GM12878 (cell line): Measurements from ENCODE around the gene ELK3. TPM values are rescaled to one million over a fixed set of nuclear protein-coding genes. Genes with fewer than 3 reads are reported as not detected.

ENCODE experiments used
- ATAC-seq: fragments of 200-7000 bp; cut with Tn5 transposase; 3 replicates; pipeline ENCODE4 v1.9.1; 2020; ENCODE audit warnings: mild to moderate bottlenecking, moderate library complexity
- Bru-seq: library from RNA; stranded (reverse); fragments of 400-500 nt; gene quantifications from one replicate; lab custom pipeline; 2021; lab: Mats Ljungman, UMichigan
- BruChase-seq, 2 experiments: library from RNA; stranded (reverse); fragments of 400-500 nt; gene quantifications; one replicate each; lab custom pipeline; 2021; lab: Mats Ljungman, UMichigan
- BruUV-seq: library from RNA; stranded (reverse); fragments of 400-500 nt; replicated peaks from 2 replicates; lab custom pipeline; 2021; lab: Mats Ljungman, UMichigan
- CTCF ChIA-PET: fragments of 300-600 bp; sonication (Branson Sonifier 250); formaldehyde crosslinking; extraction: SDS; loops from one replicate; lab custom pipeline; 2021; ENCODE audit warnings: inconsistent platforms; lab: Yijun Ruan, JAX
- POLR2A ChIA-PET: fragments of 350-600 bp; formaldehyde crosslinking; extraction: SDS; loops from one replicate; lab custom pipeline; 2021; ENCODE audit warnings: inconsistent platforms; lab: Charles Lee
- RAD21 ChIA-PET: fragments of 300-600 bp; sonication (Branson Sonifier 250); formaldehyde crosslinking; loops from one replicate; lab custom pipeline; 2023; ENCODE audit warnings: antibody characterized with exemption; ENCODE audit not compliant: unreplicated experiment; lab: Charles Lee
- SMC1A ChIA-PET: fragments of 300-600 bp; sonication (Branson Sonifier 250); formaldehyde crosslinking; loops from one replicate; lab custom pipeline; 2023; ENCODE audit not compliant: unreplicated experiment, uncharacterized antibody; lab: Charles Lee
- DNase-seq: peaks from one replicate; pipeline ENCODE4 v3.0.0-alpha.2; 2011; ENCODE audit warnings: low read depth, low spot score
- FAIRE-seq: peaks from 3 replicates; lab custom pipeline; 2011; peaks lifted over from hg19 to GRCh38; lab: Jason Lieb, UNC
- H2AFZ ChIP-seq: 2 replicates; pipeline ENCODE4 v1.6.0; 2011; ENCODE audit warnings: low read depth, low read length, control low read depth; ENCODE audit not compliant: control insufficient read depth
- H3K27ac ChIP-seq: 2 replicates; pipeline ENCODE4 v1.5.1; 2011; ENCODE audit warnings: control low read depth; ENCODE audit not compliant: control insufficient read depth, insufficient read depth
- H3K27me3 ChIP-seq, 2 experiments: replicated peaks in 1 of 2; 2 replicates each; pipeline versions ENCODE4 v1.6.0 to v1.6.1; 2011; ENCODE audit warnings: low read length in 1 of 2; ENCODE audit not compliant: control insufficient read depth in 2 of 2, insufficient read depth in 2 of 2
- H3K36me3 ChIP-seq, 2 experiments: 2 replicates each; pipeline ENCODE4 v1.5.1; 2011; ENCODE audit warnings: low read length in 1 of 2; ENCODE audit not compliant: control insufficient read depth in 2 of 2, insufficient read depth in 2 of 2
- H3K4me1 ChIP-seq: 2 replicates; pipeline ENCODE4 v1.6.1; 2011; ENCODE audit warnings: mild to moderate bottlenecking, low read length, moderate library complexity, mixed read lengths; ENCODE audit not compliant: control insufficient read depth, insufficient read depth
- H3K4me2 ChIP-seq: 2 replicates; pipeline ENCODE4 v1.6.0; 2011; ENCODE audit warnings: control low read depth; ENCODE audit not compliant: control insufficient read depth, insufficient read depth
- H3K4me3 ChIP-seq: fragments of 200-600 bp; sonication (generic); 2 replicates; pipeline ENCODE4 v1.5.1; 2016
- H3K79me2 ChIP-seq: 2 replicates; pipeline ENCODE4 v1.6.0; 2011; ENCODE audit warnings: low read length; ENCODE audit not compliant: control insufficient read depth, insufficient read depth
- H3K9ac ChIP-seq: 2 replicates; pipeline ENCODE4 v1.8.0; 2011; ENCODE audit warnings: low read length, control low read depth, mixed read lengths; ENCODE audit not compliant: control insufficient read depth, insufficient read depth
- H3K9me3 ChIP-seq: replicated peaks from 3 replicates; pipeline ENCODE4 v1.5.1; 2011; ENCODE audit warnings: mild to moderate bottlenecking, low read length; ENCODE audit not compliant: control insufficient read depth, insufficient read depth
- H4K20me1 ChIP-seq: 2 replicates; pipeline ENCODE4 v1.6.0; 2011; ENCODE audit not compliant: control insufficient read depth, insufficient read depth
- ATF7 ChIP-seq: fragments of 450-650 bp; IDR thresholded peaks from 2 replicates; pipeline ENCODE4 v1.6.1; 2016; ENCODE audit warnings: low read depth, mild to moderate bottlenecking
- DPF2 ChIP-seq: fragments of 450-650 bp; IDR thresholded peaks from 2 replicates; pipeline ENCODE4 v1.6.1; 2017; ENCODE audit warnings: mild to moderate bottlenecking
- E2F4 ChIP-seq: IDR thresholded peaks from 2 replicates; pipeline ENCODE4 v1.6.1; 2012; ENCODE audit warnings: low read depth, low read length, improper control_type of control experiment
- EED ChIP-seq: sonication (generic); IDR thresholded peaks from 2 replicates; pipeline ENCODE4 v1.6.1; 2016; ENCODE audit warnings: antibody characterized with exemption, low read depth
- FOS ChIP-seq: IDR thresholded peaks from 3 replicates; pipeline ENCODE4 v1.6.1; 2011; ENCODE audit warnings: borderline replicate concordance; ENCODE audit not compliant: insufficient read length; ENCODE audit errors: extremely low read depth
- GABPA ChIP-seq: IDR thresholded peaks from 2 replicates; pipeline ENCODE4 v1.6.1; 2014; ENCODE audit warnings: antibody characterized with exemption, low read depth, mild to moderate bottlenecking, inconsistent platforms
- GATAD2B ChIP-seq: fragments of 450-650 bp; conservative IDR thresholded peaks from 2 replicates; pipeline ENCODE4 v1.6.1; 2017; ENCODE audit warnings: low read depth, mild to moderate bottlenecking, moderate library complexity
- IKZF1 ChIP-seq: fragments of 450-650 bp; conservative IDR thresholded peaks from 2 replicates; pipeline ENCODE4 v1.6.1; 2017; ENCODE audit warnings: antibody characterized with exemption, mild to moderate bottlenecking
- KLF5 ChIP-seq: fragments of 450-650 bp; IDR thresholded peaks from 2 replicates; pipeline ENCODE4 v1.6.1; 2014; ENCODE audit warnings: mild to moderate bottlenecking; ENCODE audit not compliant: partially characterized antibody
- PKNOX1 ChIP-seq: fragments of 450-650 bp; IDR thresholded peaks from 2 replicates; pipeline ENCODE4 v1.6.1; 2016; ENCODE audit warnings: mild to moderate bottlenecking
- TCF12 ChIP-seq: IDR thresholded peaks from 2 replicates; pipeline ENCODE4 v1.6.1; 2011; ENCODE audit warnings: low read depth, mild to moderate bottlenecking, low read length
- ZBTB40 ChIP-seq: fragments of 450-650 bp; IDR thresholded peaks from 2 replicates; pipeline ENCODE4 v1.6.1; 2016; ENCODE audit warnings: mild to moderate bottlenecking, moderate library complexity, borderline replicate concordance
- WGBS: methylation state at CpG from one replicate; pipeline ENCODE4 v1.1.6; 2016; ENCODE audit warnings: low lambda C conversion rate; ENCODE audit not compliant: insufficient replicate concordance, insufficient coverage; ENCODE audit errors: missing lambda C conversion rate; 5-methylcytosine and 5-hydroxymethylcytosine counted together
- in situ Hi-C: fragments of 300-500 bp; cut with MboI; formaldehyde crosslinking; loops from 9 replicates; pipeline ENCODE4 v1.14.3; 2018; ENCODE audit warnings: mixed read lengths
- intact Hi-C: fragments of 100-400 bp; cut with micrococcal nuclease; formaldehyde crosslinking; loops from one replicate; pipeline ENCODE4 v1.14.2; 2022; ENCODE audit not compliant: unreplicated experiment
- long read RNA-seq, 2 experiments: library from polyadenylated mRNA; unstranded; transcript quantifications; one replicate each; pipeline ENCODE4 v2.0.0, GENCODE V29; 2019 to 2020
- polyA minus RNA-seq, 3 experiments: library from RNA; depleted of rRNA, polyadenylated mRNA; stranded (reverse); fragments of >200 nt; gene quantifications; 2 replicates each; pipeline ENCODE4 v1.2.3, GENCODE V29; 2011
- polyA plus RNA-seq, 11 experiments: library from polyadenylated mRNA; depleted of rRNA in 4 of 11; unstranded in 6 of 11; stranded (reverse) in 5 of 11; fragments of >200 nt; fragmentation: Nextera tagmentation in 4 of 11; fragmentation: Illumina TruSeq in 1 of 11; extraction: Ambion mirVana in 4 of 11; extraction: Trizol in 1 of 11; gene quantifications; 1 replicate in 1 of 11; 2 replicates in 10 of 11; pipeline versions ENCODE4 v1.2.1 to v1.2.3, GENCODE V29; 2011 to 2016; ENCODE audit warnings: inconsistent platforms in 2 of 11, missing spikeins in 2 of 11, low read depth in 1 of 11
- total RNA-seq, 4 experiments: library from RNA; depleted of rRNA in 3 of 4; stranded (reverse); fragments of >200 nt in 3 of 4; fragmentation: Illumina TruSeq in 1 of 4; extraction: Trizol in 1 of 4; gene quantifications; 2 replicates each; pipeline versions ENCODE4 v1.2.1 to v1.2.3, GENCODE V29; 2013 to 2021

Gene ELK3
- 3.1 and 3.6 TPM in 2 replicates for total RNA-seq (2013; cell fraction: nucleolus; rRNA removed)
- 0.56 and 0.98 TPM in 2 replicates for total RNA-seq (2014; rRNA removed)
- total RNA-seq (2014; rRNA removed; fragmentation: Illumina TruSeq; extraction: Trizol), result 0.69 and 0.89 TPM in 2 replicates
- total RNA-seq (2021), result 0.96 and 1.2 TPM in 2 replicates
- 0.62 TPM for polyA plus RNA-seq (2011; ENCODE audit: low read depth)
- 4.8 and 5.3 TPM in 2 replicates for polyA plus RNA-seq (2011; rRNA removed)
- polyA plus RNA-seq (2011; cell fraction: cytosol; rRNA removed), result 4.2 and 5.4 TPM in 2 replicates
- 3.6 and 4.2 TPM in 2 replicates for polyA plus RNA-seq (2011; cell fraction: nucleus; rRNA removed)
- 1.4 and 1.5 TPM in 2 replicates for polyA plus RNA-seq (2012)
- polyA plus RNA-seq (2014; fragmentation: Illumina TruSeq; extraction: Trizol), result 0.92 and 0.98 TPM in 2 replicates
- polyA plus RNA-seq (2014; fragmentation: Nextera tagmentation; extraction: Ambion mirVana), result under 1 TPM; 0.37 to 0.68 TPM
- 0.47 and 1.2 TPM in 2 replicates for polyA plus RNA-seq (2014; rRNA removed)
- polyA plus RNA-seq (2016; fragmentation: Nextera tagmentation; extraction: Ambion mirVana), result under 1 TPM; 0.68 to 0.87 TPM
- polyA minus RNA-seq (2011; rRNA and poly(A)+ RNA removed), result 5.6 and 8.0 TPM in 2 replicates
- polyA minus RNA-seq (2011; cell fraction: cytosol; rRNA and poly(A)+ RNA removed), result 2.0 and 5.4 TPM in 2 replicates
- 1.9 and 5.4 TPM in 2 replicates for polyA minus RNA-seq (2011; cell fraction: nucleus; rRNA and poly(A)+ RNA removed)
- Bru-seq, nascent RNA, result percentile 57 among the genes with signal in this experiment
- BruChase-seq, experiment 1, labeled RNA remaining after a 6-hour chase, result percentile 49 among the genes with signal in this experiment
- BruChase-seq, experiment 2, labeled RNA remaining after a 2-hour chase, result percentile 51 among the genes with signal in this experiment
- long read RNA-seq, experiment 1, partial matches to known transcripts, result 1 of 2 reads
- long read RNA-seq, experiment 1, other reads (novel, unspliced or antisense), result 1 of 2 reads
- long read RNA-seq, experiment 2, full-length matches to known transcripts, result 3 of 12 reads
- long read RNA-seq, experiment 2, partial matches to known transcripts, result 4 of 12 reads
- long read RNA-seq, experiment 2, other reads (novel, unspliced or antisense), result 5 of 12 reads

GRCh38 chr12:96193725-96194575 is at the start of gene ELK3:
ELK3 (plus strand) TSS chr12:96194375.
- Histone ChIP-seq H3K36me3 (no peaks in the 10 kb centered on the region), H3K9ac (peak within 1 kb of the TSS; percentile 73), H3K27ac (peak within 1 kb of the TSS; percentile 72), H3K4me1 (peaks cover 30% of the 10 kb centered on the region), H3K79me2 (peaks cover 3% of the 10 kb centered on the region; the same call in 1 of the 2 replicates), H3K4me2 (peak within 1 kb of the TSS; percentile 93), H4K20me1 (no peaks in the 10 kb centered on the region), H3K27me3 (peaks cover 2 to 5% of the 10 kb centered on the region in 2 experiments; a peak in 3 of 4 replicates), H2AFZ (peak within 1 kb of the TSS; percentile 64), H3K9me3 (peaks cover 2% of the 10 kb centered on the region; the same call in 2 of the 3 replicates), H3K4me3 (peak within 1 kb of the TSS; percentile 98)
- in situ Hi-C loops, result no loop called here
- intact Hi-C loops, result no loop called here
- POLR2A ChIA-PET, result no interaction called here
- DNase-seq (no peak), FAIRE-seq (no peak), ATAC-seq (peak; percentile 49)
- RAD21 ChIA-PET, result no interaction called here
- WGBS, result 17% methylated on average over 34 of the region's 75 CpGs
- no TSS peak for BruUV-seq
- SMC1A ChIA-PET, result interaction anchor here (1.7 kb wide), 1 partner anchor 17 kb away, joined by 17 read pairs; no protein-coding TSS in a partner anchor
- CTCF ChIA-PET, result no interaction called here
- TF ChIP-seq GATAD2B (peak; percentile 56; the same call in 1 of the 2 replicates), E2F4 (no peak), FOS (no peak), KLF5 (no peak), ATF7 (no peak), TCF12 (no peak), EED (peak; percentile 36; the same call in 1 of the 2 replicates), ZBTB40 (no peak), PKNOX1 (0 out of 2 replicates have a peak, but pooled peaks have one; percentile 9), DPF2 (peak; percentile 65; the same call in 1 of the 2 replicates), GABPA (0 out of 2 replicates have a peak, but pooled peaks have one; percentile 23), IKZF1 (peak; percentile 69)
